ENCODE data around the gene GTF2H4.

Gene GTF2H4

DNA sequence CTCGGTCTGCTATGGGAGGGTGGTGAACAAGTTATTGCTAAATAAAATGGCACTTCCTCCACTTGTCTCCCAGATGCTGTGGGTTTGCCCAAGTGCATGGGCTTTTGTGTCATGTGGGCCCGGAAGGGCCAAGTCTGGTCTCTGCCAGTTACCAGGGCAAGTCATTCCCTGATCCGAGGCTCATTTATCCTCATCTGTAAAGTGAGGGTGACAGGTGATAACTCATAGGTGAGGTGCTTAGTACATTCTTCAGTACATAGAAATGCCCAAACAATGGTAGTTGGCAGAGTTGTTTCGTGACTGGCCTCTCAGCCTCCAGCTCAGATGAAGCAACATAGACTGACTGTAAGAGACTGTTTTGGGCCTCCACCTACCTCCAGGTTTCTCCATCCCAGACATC is 30.7 kb downstream of the GTF2H4 start:
- Histone ChIP-seq H3K36me3 (ENCODE audit: control insufficient read depth, insufficient read depth, low read length) (no peaks in the 10 kb centered on the region), H3K9ac (no peak overlapping the region)
- TF ChIP-seq, protein P1, sequence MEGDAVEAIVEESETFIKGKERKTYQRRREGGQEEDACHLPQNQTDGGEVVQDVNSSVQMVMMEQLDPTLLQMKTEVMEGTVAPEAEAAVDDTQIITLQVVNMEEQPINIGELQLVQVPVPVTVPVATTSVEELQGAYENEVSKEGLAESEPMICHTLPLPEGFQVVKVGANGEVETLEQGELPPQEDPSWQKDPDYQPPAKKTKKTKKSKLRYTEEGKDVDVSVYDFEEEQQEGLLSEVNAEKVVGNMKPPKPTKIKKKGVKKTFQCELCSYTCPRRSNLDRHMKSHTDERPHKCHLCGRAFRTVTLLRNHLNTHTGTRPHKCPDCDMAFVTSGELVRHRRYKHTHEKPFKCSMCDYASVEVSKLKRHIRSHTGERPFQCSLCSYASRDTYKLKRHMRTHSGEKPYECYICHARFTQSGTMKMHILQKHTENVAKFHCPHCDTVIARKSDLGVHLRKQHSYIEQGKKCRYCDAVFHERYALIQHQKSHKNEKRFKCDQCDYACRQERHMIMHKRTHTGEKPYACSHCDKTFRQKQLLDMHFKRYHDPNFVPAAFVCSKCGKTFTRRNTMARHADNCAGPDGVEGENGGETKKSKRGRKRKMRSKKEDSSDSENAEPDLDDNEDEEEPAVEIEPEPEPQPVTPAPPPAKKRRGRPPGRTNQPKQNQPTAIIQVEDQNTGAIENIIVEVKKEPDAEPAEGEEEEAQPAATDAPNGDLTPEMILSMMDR (IDR thresholded peaks at IDR 0.05): no peak

DNA sequence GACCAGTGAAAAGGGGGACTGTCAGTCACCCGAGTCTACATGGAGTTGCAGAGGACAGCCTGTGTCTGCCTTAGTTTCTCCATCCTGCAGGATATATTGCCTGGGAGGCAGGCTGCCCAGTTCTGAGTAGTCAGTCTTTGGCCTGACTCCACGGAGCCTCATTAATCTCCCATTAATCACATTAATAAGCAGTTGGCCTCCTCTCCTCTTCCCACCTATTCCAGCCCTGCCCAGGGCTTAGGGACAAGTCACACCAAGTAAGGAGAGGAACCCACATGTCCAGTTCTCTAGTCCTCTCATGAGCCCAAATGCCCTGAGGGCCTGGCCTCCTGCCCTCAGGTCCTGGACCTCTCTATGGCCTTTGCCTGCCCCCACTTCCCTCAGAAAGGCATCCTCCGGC is 31.5 kb downstream of the GTF2H4 start:
- no peak overlapping the region for H3K4me2 ChIP-seq (ENCODE audit: low read length)
- H3K9me3 ChIP-seq (ENCODE audit: control insufficient read depth, low read length): no peaks in the 10 kb centered on the region
- H2AFZ ChIP-seq: no peak overlapping the region
- H3K27ac ChIP-seq: no peak overlapping the region
- no peaks in the 10 kb centered on the region for H3K36me3 ChIP-seq (ENCODE audit: control insufficient read depth, insufficient read depth, low read length)
- H3K79me2 ChIP-seq: no peaks in the 10 kb centered on the region
- no peaks in the 10 kb centered on the region for H3K27me3 ChIP-seq (ENCODE audit: control insufficient read depth, insufficient read depth, low read length)
- no peak overlapping the region for H3K9ac ChIP-seq
- H3K4me3 ChIP-seq (ENCODE audit: low read depth, low read length): no peak overlapping the region
- TF ChIP-seq, protein P1 (IDR thresholded peaks at IDR 0.05): no peak
- H3K4me1 ChIP-seq: peaks cover 4% of the 10 kb centered on the region

More for the DNA sequence above, 30.7 kb downstream of the GTF2H4 start:
- H3K4me1 ChIP-seq: peaks cover 4% of the 10 kb centered on the region
- no peaks in the 10 kb centered on the region for H3K27me3 ChIP-seq (ENCODE audit: control insufficient read depth, insufficient read depth, low read length)
- no peaks in the 10 kb centered on the region for H3K9me3 ChIP-seq (ENCODE audit: control insufficient read depth, low read length)
- H3K4me2 ChIP-seq (ENCODE audit: low read length): no peak overlapping the region
- no peaks in the 10 kb centered on the region for H3K79me2 ChIP-seq
- no peak overlapping the region for H3K4me3 ChIP-seq (ENCODE audit: low read depth, low read length)
- H3K27ac ChIP-seq: no peak overlapping the region
- H2AFZ ChIP-seq: no peak overlapping the region

DNA sequence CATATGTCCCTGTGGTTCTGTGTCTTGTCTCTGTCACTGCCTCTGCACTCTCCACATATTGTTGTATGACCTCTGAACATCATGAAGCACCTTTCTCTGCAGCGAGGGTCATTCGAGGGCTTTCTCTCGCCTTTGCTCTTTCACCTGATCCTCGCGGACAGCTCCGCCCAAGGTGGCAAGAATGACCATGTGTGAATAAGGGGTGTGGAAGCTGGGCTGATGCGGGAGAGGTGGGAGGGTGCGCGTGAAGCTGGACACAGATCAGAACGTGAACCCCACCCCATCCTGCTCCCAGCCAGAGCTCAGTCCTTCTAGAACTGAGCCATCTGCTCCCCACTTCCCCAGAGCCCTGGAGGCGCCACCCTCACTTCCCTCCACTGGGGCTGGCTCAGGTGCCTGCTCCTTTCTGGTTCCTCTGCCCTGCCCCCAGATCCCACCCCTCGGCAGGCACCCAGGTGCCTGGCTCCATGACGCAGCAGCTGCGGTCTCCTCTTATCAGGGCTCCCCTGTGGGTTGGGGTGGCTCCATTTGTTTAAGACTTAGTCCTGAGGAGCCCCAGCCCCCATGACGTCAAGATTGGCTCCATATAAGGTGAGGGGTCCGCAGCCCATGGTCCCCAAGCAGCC is 32.5 kb downstream of the GTF2H4 start, which contains the start of gene MUCL3:
Gene MUCL3, plus strand, starts transcription at position 613 of the 626 bp plus-strand sequence. CDS start 27 bp downstream, outside the sequence.
- Histone ChIP-seq H3K4me3 (ENCODE audit: low read depth, low read length) (no peak within 1 kb of the TSS), H2AFZ (no peak within 1 kb of the TSS), H3K36me3 (ENCODE audit: control insufficient read depth, insufficient read depth, low read length) (no peaks in the 10 kb centered on the region), H3K4me2 (ENCODE audit: low read length) (no peak within 1 kb of the TSS), H3K9me3 (ENCODE audit: control insufficient read depth, low read length) (no peaks in the 10 kb centered on the region), H3K27me3 (ENCODE audit: control insufficient read depth, insufficient read depth, low read length) (no peaks in the 10 kb centered on the region), H3K4me1 (peaks cover 4% of the 10 kb centered on the region), H3K79me2 (no peaks in the 10 kb centered on the region), H3K27ac (no peak within 1 kb of the TSS), H3K9ac (no peak within 1 kb of the TSS)
- TF ChIP-seq, protein P1 (IDR thresholded peaks at IDR 0.05): no peak

DNA sequence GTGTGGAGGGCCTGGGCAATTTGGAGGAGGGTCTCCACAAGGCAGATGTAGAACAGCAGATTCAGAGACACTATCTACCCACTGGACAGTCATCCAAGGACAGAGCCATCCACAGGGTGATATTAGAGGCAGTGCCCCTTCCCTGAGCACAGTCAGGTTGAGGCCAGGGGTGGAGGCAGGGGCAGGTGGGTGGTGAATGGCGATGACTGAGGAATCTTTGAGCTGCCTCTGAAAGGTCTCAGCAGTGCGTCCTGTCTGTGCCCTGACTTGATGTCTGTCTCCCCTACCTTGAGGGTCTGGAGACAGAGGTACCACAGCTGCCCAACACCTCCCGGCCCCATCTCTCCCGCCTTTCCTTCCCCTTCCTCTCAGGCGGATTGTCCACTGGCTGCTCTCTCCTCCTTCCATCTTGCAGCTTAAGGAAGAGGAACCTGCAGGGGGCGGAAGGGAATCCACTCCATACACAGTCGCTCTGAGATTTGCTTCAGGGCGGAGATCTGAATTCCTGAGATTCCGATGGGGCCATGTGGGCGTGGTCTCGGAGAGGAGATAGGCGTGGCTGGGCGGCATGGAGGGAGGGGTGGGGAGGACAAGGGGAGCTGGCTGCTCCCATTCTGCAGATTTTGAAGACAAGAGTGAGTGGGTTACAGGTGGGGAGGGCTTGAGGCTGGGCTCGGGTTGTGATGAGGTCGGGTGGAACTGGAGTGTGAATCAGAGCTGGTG is 34.5 kb downstream of the GTF2H4 start:
- Histone ChIP-seq H3K36me3 (ENCODE audit: control insufficient read depth, insufficient read depth, low read length) (no peaks in the 10 kb centered on the region), H3K79me2 (no peaks in the 10 kb centered on the region), H3K27me3 (ENCODE audit: control insufficient read depth, insufficient read depth, low read length) (no peaks in the 10 kb centered on the region), H3K4me3 (ENCODE audit: low read depth, low read length) (no peak overlapping the region), H3K9ac (no peak overlapping the region), H3K27ac (no peak overlapping the region), H3K9me3 (ENCODE audit: control insufficient read depth, low read length) (no peaks in the 10 kb centered on the region), H3K4me2 (ENCODE audit: low read length) (no peak overlapping the region), H2AFZ (no peak overlapping the region), H3K4me1 (peaks cover 4% of the 10 kb centered on the region)
- TF ChIP-seq, protein P1 (IDR thresholded peaks at IDR 0.05): peak; percentile 59
